HepG2 (cell line): ENCODE measurements around the gene MAPK10. TPM values are rescaled to one million over a fixed set of nuclear protein-coding genes. Genes with fewer than 3 reads are reported as not detected.

Experiments used
- ATAC-seq: fragments of 200-7000 bp; cut with Tn5 transposase; 3 replicates; pipeline ENCODE4 v1.9.1; 2020; ENCODE audit warnings: mild to moderate bottlenecking, moderate library complexity
- BruUV-seq: library from RNA; stranded (reverse); fragments of 400-500 nt; replicated peaks from 2 replicates; lab custom pipeline; 2021; lab: Mats Ljungman, UMichigan
- CTCF ChIA-PET: fragments of 300-600 bp; formaldehyde crosslinking; extraction: SDS; loops from one replicate; lab custom pipeline; 2021; ENCODE audit warnings: low total read pairs, inconsistent platforms, low intra/inter-chr PET ratio; lab: Yijun Ruan, JAX
- POLR2A ChIA-PET: fragments of 350-600 bp; sonication (Branson Sonifier 250); formaldehyde crosslinking; loops from one replicate; lab custom pipeline; 2020; ENCODE audit warnings: antibody characterized with exemption, inconsistent platforms; lab: Yijun Ruan, JAX
- DNase-seq: peaks from one replicate; pipeline ENCODE4 v3.0.0-alpha.2; 2015; ENCODE audit warnings: low spot score
- FAIRE-seq: peaks from 3 replicates; lab custom pipeline; 2011; peaks lifted over from hg19 to GRCh38; lab: Jason Lieb, UNC
- H2AFZ ChIP-seq: one replicate; pipeline ENCODE4 v1.6.1; 2011; ENCODE audit warnings: low read length, inconsistent platforms
- H3K27ac ChIP-seq: fragments of 300-600 bp; 3 replicates; pipeline ENCODE4 v1.8.0; 2011; ENCODE audit warnings: mixed run types, mild to moderate bottlenecking, mixed read lengths, low read length, inconsistent platforms; ENCODE audit not compliant: insufficient read depth; ENCODE audit errors: extremely low read length
- H3K27me3 ChIP-seq, 2 experiments: fragments of 200-600 bp in 1 of 2; 2 replicates in 1 of 2; 3 replicates in 1 of 2; pipeline versions ENCODE4 v1.6.0 to v1.8.0; 2011; ENCODE audit warnings: low read length in 2 of 2, mild to moderate bottlenecking in 2 of 2, moderate library complexity in 2 of 2, inconsistent platforms in 1 of 2; ENCODE audit not compliant: insufficient read depth in 2 of 2, control insufficient read depth in 1 of 2
- H3K36me3 ChIP-seq, 2 experiments: fragments of 200-600 bp in 1 of 2; replicated peaks in 1 of 2; 2 replicates in 1 of 2; 3 replicates in 1 of 2; pipeline versions ENCODE4 v1.5.1 to v1.8.0; 2011; ENCODE audit warnings: low read length in 2 of 2, inconsistent platforms in 1 of 2; ENCODE audit not compliant: insufficient read depth in 2 of 2, control insufficient read depth in 1 of 2
- H3K4me1 ChIP-seq: 2 replicates; pipeline ENCODE4 v1.5.1; 2012; ENCODE audit warnings: low read length, inconsistent platforms; ENCODE audit not compliant: insufficient read depth
- H3K4me2 ChIP-seq: 2 replicates; pipeline ENCODE4 v1.6.0; 2011; ENCODE audit warnings: low read depth, low read length, inconsistent platforms
- H3K4me3 ChIP-seq, 3 experiments: fragments of 200-600 bp in 1 of 3; sonication (generic), shearing (Covaris generic) in 1 of 3; replicated peaks in 1 of 3; 2 replicates each; pipeline ENCODE4 v1.5.1; 2011 to 2016; ENCODE audit warnings: low read length in 3 of 3, inconsistent platforms in 2 of 3, low read depth in 2 of 3, mild to moderate bottlenecking in 2 of 3, control low read depth in 1 of 3, mixed read lengths in 1 of 3; ENCODE audit not compliant: insufficient read depth in 1 of 3
- H3K79me2 ChIP-seq: one replicate; pipeline ENCODE4 v1.6.1; 2011; ENCODE audit warnings: low read length, inconsistent platforms; ENCODE audit not compliant: insufficient read depth
- H3K9ac ChIP-seq: 2 replicates; pipeline ENCODE4 v1.6.0; 2011; ENCODE audit warnings: mild to moderate bottlenecking, low read depth, low read length, inconsistent platforms; ENCODE audit not compliant: insufficient read depth
- H3K9me3 ChIP-seq: 2 replicates; pipeline ENCODE4 v1.5.1; 2012; ENCODE audit warnings: mild to moderate bottlenecking, low read length
- H4K20me1 ChIP-seq: 2 replicates; pipeline ENCODE4 v1.6.0; 2011; ENCODE audit warnings: inconsistent platforms, mild to moderate bottlenecking, low read length, moderate library complexity; ENCODE audit not compliant: insufficient read depth
- HMGXB4 ChIP-seq, 2 experiments: sonication (generic) in 1 of 2; formaldehyde crosslinking in 1 of 2; IDR thresholded peaks; 2 replicates each; pipeline versions ENCODE4 v1.4.0 to v1.6.1; 2018 to 2020; ENCODE audit warnings: missing genetic modification reagents in 2 of 2, borderline replicate concordance in 1 of 2, low read depth in 1 of 2, mild to moderate bottlenecking in 1 of 2, missing biosample characterization in 1 of 2
- HOMEZ ChIP-seq: IDR thresholded peaks from 2 replicates; pipeline ENCODE4 v1.6.1; 2016; ENCODE audit warnings: low read depth
- ISL2 ChIP-seq: sonication (generic); formaldehyde crosslinking; IDR thresholded peaks from 2 replicates; pipeline ENCODE4 v1.5.0; 2020; ENCODE audit warnings: missing genetic modification reagents
- JUN ChIP-seq: sonication (generic); formaldehyde crosslinking; IDR thresholded peaks from 2 replicates; pipeline ENCODE4 v1.4.0; 2020; ENCODE audit warnings: mild to moderate bottlenecking, missing genetic modification reagents
- KDM4B ChIP-seq: sonication (generic); formaldehyde crosslinking; IDR thresholded peaks from 2 replicates; pipeline ENCODE4 v1.4.0; 2020; ENCODE audit warnings: missing genetic modification reagents
- MTERF4 ChIP-seq: sonication (generic); formaldehyde crosslinking; IDR thresholded peaks from 2 replicates; pipeline ENCODE4 v1.8.0; 2023; ENCODE audit warnings: mild to moderate bottlenecking, missing genetic modification reagents
- NR1H2 ChIP-seq: sonication (generic); formaldehyde crosslinking; IDR thresholded peaks from 2 replicates; pipeline ENCODE4 v1.8.1; 2022; ENCODE audit warnings: low read depth, missing genetic modification reagents, borderline replicate concordance
- NRL ChIP-seq: sonication (generic); formaldehyde crosslinking; IDR thresholded peaks from 2 replicates; pipeline ENCODE4 v1.5.0; 2020; ENCODE audit warnings: missing genetic modification reagents, mild to moderate bottlenecking, moderate library complexity, borderline replicate concordance
- PLRG1 ChIP-seq: fragments of 450-650 bp; conservative IDR thresholded peaks from 2 replicates; pipeline ENCODE4 v1.6.1; 2016
- RELA ChIP-seq: sonication (generic); formaldehyde crosslinking; IDR thresholded peaks from 2 replicates; pipeline ENCODE4 v1.4.0; 2020; ENCODE audit warnings: missing genetic modification reagents
- TBP ChIP-seq: sonication (generic); formaldehyde crosslinking; IDR thresholded peaks from 2 replicates; pipeline ENCODE4 v1.5.0; 2020; ENCODE audit warnings: missing genetic modification reagents
- TEF ChIP-seq: sonication (generic); formaldehyde crosslinking; IDR thresholded peaks from 2 replicates; pipeline ENCODE4 v1.5.0; 2020; ENCODE audit warnings: missing genetic modification reagents
- ZKSCAN8 ChIP-seq: IDR thresholded peaks from 2 replicates; pipeline ENCODE4 v1.6.1; 2016; ENCODE audit warnings: borderline replicate concordance, missing genetic modification reagents, missing compliant biosample characterization
- ZNF546 ChIP-seq: sonication (generic); formaldehyde crosslinking; conservative IDR thresholded peaks from 2 replicates; pipeline ENCODE4 v1.8.1; 2023; ENCODE audit warnings: mild to moderate bottlenecking, missing genetic modification reagents
- ZNF629 ChIP-seq: sonication (generic); formaldehyde crosslinking; conservative IDR thresholded peaks from 2 replicates; pipeline ENCODE4 v1.5.0; 2020; ENCODE audit warnings: missing genetic modification reagents
- ZNF672 ChIP-seq: sonication (generic); formaldehyde crosslinking; IDR thresholded peaks from 2 replicates; pipeline ENCODE4 v1.8.1; 2022; ENCODE audit warnings: missing genetic modification reagents
- ZNF780A ChIP-seq: sonication (generic); formaldehyde crosslinking; IDR thresholded peaks from 2 replicates; pipeline ENCODE4 v1.8.0; 2022; ENCODE audit warnings: mild to moderate bottlenecking, missing genetic modification reagents, moderate library complexity
- ZNF800 ChIP-seq: sonication (generic); formaldehyde crosslinking; IDR thresholded peaks from 2 replicates; pipeline ENCODE4 v1.4.0; 2020; ENCODE audit warnings: missing genetic modification reagents
- WGBS: methylation state at CpG from one replicate; pipeline ENCODE4 v1.1.6; 2017; ENCODE audit warnings: low lambda C conversion rate; 5-methylcytosine and 5-hydroxymethylcytosine counted together
- in situ Hi-C: cut with HindIII; loops from 2 replicates; pipeline ENCODE4 v1.10.0; 2017; ENCODE audit warnings: low pct_unique_long_range_greater_than_20kb; ENCODE audit not compliant: extremely low pct_ligation_motif_present
- intact Hi-C: fragments of 100-400 bp; cut with micrococcal nuclease; formaldehyde crosslinking; loops from one replicate; pipeline ENCODE4 v1.10.0; 2022; ENCODE audit not compliant: unreplicated experiment
- polyA plus RNA-seq, 8 experiments: library from polyadenylated mRNA; depleted of rRNA in 3 of 8; stranded (reverse) in 7 of 8; unstranded in 1 of 8; fragments of >200 nt; fragmentation: Illumina TruSeq in 4 of 8; extraction: Trizol in 4 of 8; gene quantifications; 2 replicates each; pipeline versions ENCODE4 v1.2.1 to v1.2.3, GENCODE V29; 2011 to 2016; ENCODE audit warnings: low read depth in 4 of 8, missing spikeins in 1 of 8, mixed read lengths in 1 of 8; ENCODE audit not compliant: insufficient read depth in 1 of 8
- total RNA-seq, 5 experiments: library from RNA; depleted of rRNA; stranded (reverse); fragments of >200 nt; fragmentation: Illumina TruSeq; extraction: Trizol; gene quantifications; 2 replicates each; pipeline ENCODE4 v1.2.3, GENCODE V29; 2016; ENCODE audit warnings: low read depth in 1 of 5

Gene MAPK10
- total and polyA plus RNA-seq, 2 of the 13 experiments (the other 11 are each of a cell fraction or from before 2014, with no cell fraction given), result not detected

GRCh38 chr4:86261636-86262035 is 98.2 kb downstream of the MAPK10 start (continued):
- TF ChIP-seq ZKSCAN8 (CRISPR knock-in tag) (no peak), ZNF546 (CRISPR knock-in tag) (no peak), JUN (CRISPR knock-in tag) (no peak)
- TF ChIP-seq, all 625 proteins: peak for 0

- BruUV-seq, result no TSS peak
- POLR2A ChIA-PET, result no interaction called here
- Histone ChIP-seq H3K9ac (no peak overlapping the region), H3K4me3 (no peak overlapping the region), H3K36me3 (no peaks in the 10 kb centered on the region), H3K27me3 (no peaks in the 10 kb centered on the region; a peak in 1 of 5 replicates), H3K4me1 (no peaks in the 10 kb centered on the region), H3K79me2 (no peaks in the 10 kb centered on the region), H3K4me2 (no peak overlapping the region), H2AFZ (no peak overlapping the region), H3K9me3 (no peaks in the 10 kb centered on the region), H3K27ac (no peak overlapping the region), H4K20me1 (no peaks in the 10 kb centered on the region)
- FAIRE-seq (no peak), ATAC-seq (no peak), DNase-seq (no peak)
- CTCF ChIA-PET, result no interaction called here
- WGBS, result 4% methylated on average over 2 of the region's 2 CpGs
- intact Hi-C loops, result no loop called here
- in situ Hi-C loops, result no loop called here
- TF ChIP-seq KDM4B (CRISPR knock-in tag) (no peak), HMGXB4 (CRISPR knock-in tag; IDR thresholded peaks at IDR 0.05; ENCODE audit: borderline replicate concordance in 1 of 2, low read depth in 1 of 2) (no peak), TBP (CRISPR knock-in tag) (no peak), HOMEZ (CRISPR knock-in tag) (no peak), PLRG1 (no peak), NRL (CRISPR knock-in tag) (no peak), ZNF780A (no peak), MTERF4 (CRISPR knock-in tag) (no peak), ZNF800 (CRISPR knock-in tag) (no peak), TEF (CRISPR knock-in tag) (no peak), ZNF672 (CRISPR knock-in tag) (no peak), ISL2 (CRISPR knock-in tag) (no peak), RELA (CRISPR knock-in tag) (no peak), NR1H2 (no peak), ZNF629 (CRISPR knock-in tag) (no peak)
These were observed 103.8 kb downstream of the MAPK10 start for GRCh38 chr4:86256086-86256485.
